HG03469 (cell line): ENCODE measurements around the gene DVL1.
"Not testable (repeated sequence)": the region's sequence is repeated elsewhere in the genome, so short reads cannot be mapped to it uniquely, and the experiment has no call there.

Experiments
- ATAC-seq: cut with Tn5 transposase; IDR thresholded peaks from one replicate; pipeline ENCODE4 v1.9.1; 2021; ENCODE audit warnings: mild to moderate bottlenecking, moderate library complexity, moderate number of reproducible peaks; ENCODE audit not compliant: unreplicated experiment

DVL1 gene

DNA sequence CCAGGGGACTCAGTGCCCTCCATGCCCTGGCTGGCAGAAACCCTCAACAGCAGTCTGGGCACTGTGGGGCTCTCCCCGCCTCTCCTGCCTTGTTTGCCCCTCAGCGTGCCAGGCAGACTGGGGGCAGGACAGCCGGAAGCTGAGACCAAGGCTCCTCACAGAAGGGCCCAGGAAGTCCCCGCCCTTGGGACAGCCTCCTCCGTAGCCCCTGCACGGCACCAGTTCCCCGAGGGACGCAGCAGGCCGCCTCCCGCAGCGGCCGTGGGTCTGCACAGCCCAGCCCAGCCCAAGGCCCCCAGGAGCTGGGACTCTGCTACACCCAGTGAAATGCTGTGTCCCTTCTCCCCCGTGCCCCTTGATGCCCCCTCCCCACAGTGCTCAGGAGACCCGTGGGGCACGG, 21.0 kb downstream of the DVL1 start:
- no peak for ATAC-seq

DNA sequence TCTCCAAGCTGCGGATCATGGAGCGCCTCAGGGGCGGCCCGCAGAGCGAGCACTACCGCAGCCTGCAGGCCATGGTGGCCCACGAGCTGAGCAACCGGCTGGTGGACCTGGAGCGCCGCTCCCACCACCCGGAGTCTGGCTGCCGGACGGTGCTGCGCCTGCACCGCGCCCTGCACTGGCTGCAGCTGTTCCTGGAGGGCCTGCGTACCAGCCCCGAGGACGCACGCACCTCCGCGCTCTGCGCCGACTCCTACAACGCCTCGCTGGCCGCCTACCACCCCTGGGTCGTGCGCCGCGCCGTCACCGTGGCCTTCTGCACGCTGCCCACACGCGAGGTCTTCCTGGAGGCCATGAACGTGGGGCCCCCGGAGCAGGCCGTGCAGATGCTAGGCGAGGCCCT, 21.9 kb downstream of the DVL1 start:
- ATAC-seq: no peak

- no peak for ATAC-seq
Measured at GRCh38 chr1:1326075-1326605, 23.1 kb downstream of the DVL1 start.

- no peak for ATAC-seq
Measured at GRCh38 chr1:1325288-1326074, 23.7 kb downstream of the DVL1 start.

GRCh38 chr1:1324524-1325287, 24.5 kb downstream of the DVL1 start, which contains the start of the genes CPTP and INTS11:
TSS of gene CPTP (plus strand) at chr1:1324802. CDS start at chr1:1326911, 2,109 bp downstream.
TSS of gene INTS11 (minus strand) at chr1:1324660. CDS start at chr1:1324608, 52 bp downstream.
- ATAC-seq: peak; percentile 46

- peak; percentile 10 for ATAC-seq
Measured at GRCh38 chr1:1324084-1324523, 25.1 kb downstream of the DVL1 start.

DNA sequence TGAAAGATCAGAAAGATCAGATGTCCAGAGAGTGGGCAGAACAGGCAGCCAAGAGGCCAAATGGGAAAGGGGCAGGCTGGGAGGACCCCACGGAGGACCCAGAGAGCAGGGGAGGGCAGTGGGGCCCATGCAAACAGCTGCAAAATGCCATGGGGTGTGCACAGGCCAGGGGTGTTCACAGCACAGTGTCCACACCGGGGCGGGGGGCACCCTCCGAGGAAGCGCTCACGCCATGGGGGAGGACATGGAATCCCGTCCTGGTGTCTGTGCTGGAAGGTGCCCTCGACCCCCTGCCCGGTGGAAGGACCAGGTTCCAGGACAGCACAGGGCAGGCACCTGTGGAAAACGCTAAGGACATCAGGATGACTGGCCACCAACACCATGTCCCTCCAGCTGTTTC, 26.3 kb downstream of the DVL1 start:
- no peak for ATAC-seq

- no peak for ATAC-seq
Measured at GRCh38 chr1:1322418-1322817, 26.8 kb downstream of the DVL1 start.

- no peak for ATAC-seq
Measured at GRCh38 chr1:1321477-1321876, 27.7 kb downstream of the DVL1 start.

DNA sequence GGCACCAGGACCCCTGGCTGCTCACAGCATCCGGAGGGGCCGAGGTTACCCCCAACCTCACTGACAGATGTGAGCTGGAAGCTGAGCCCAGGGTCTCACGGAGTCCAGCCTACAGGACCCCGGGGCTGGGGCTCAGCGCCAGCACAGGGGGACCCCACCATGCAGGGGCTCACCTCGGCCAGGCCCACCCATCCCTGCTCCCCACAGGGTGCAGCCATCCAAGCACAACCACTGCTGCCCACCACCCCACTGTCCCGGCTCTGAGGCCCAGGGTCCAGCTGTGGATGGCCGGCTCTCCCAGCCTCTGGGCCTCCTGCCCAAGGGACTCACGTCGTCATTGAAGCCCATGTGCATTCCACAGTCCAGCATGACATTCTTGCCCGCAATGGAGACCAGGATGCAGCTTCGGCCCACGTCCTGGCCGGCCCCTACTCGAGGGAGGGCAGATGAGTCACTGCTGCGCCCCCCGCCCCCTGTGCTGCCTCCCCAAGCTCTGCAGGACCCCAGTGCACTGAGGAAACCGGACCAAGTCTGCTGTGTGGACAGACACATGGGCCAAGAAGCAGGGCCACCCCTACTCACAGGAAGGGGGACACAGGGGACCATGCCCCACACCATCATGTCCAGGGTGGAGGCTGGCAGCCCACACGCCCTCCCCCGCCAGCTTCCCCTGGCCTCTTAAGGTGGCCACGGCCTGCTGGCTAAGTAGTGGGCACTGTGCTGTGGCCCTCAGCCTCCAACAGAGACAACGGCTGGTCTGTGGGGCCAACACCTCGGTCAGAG, 28.4 kb downstream of the DVL1 start:
- ATAC-seq: no peak

- no peak for ATAC-seq
Measured at GRCh38 chr1:1319646-1319941, 29.6 kb downstream of the DVL1 start.

GRCh38 chr1:1318777-1319645, 30.2 kb downstream of the DVL1 start:
- ATAC-seq: no peak

GRCh38 chr1:1318131-1318652, 31.0 kb downstream of the DVL1 start:
- no peak for ATAC-seq

- no peak for ATAC-seq
Measured at GRCh38 chr1:1317420-1317819, 31.8 kb downstream of the DVL1 start.

- ATAC-seq: not testable (repeated sequence)
Measured at GRCh38 chr1:1316199-1316598, 33.0 kb downstream of the DVL1 start.

DNA sequence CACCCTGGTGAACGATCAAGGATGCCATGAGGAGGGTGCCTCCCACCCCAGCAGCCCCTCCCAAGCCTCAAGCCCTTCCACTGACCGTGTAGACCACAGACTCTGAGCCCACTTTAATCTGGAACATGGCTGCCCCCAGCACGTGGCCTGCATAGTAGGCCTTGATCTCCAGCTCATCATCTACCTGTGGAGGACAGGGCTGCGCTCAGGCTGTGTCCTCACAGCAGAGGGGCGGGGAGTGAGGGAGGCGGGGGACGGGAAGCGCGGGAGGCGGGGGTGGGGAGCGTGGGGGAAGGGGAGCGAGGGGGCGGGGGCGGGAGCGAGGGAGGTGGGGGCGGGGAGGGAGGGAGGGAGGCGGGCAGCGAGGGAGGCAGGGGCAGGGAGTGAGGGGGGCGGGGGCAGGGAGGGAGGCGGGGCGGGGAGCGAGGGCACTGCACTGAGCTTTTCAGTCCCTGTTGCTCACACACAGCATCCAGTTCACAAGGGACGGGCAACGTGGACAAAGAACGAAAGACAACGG, 33.7 kb downstream of the DVL1 start:
- ATAC-seq: no peak

DNA sequence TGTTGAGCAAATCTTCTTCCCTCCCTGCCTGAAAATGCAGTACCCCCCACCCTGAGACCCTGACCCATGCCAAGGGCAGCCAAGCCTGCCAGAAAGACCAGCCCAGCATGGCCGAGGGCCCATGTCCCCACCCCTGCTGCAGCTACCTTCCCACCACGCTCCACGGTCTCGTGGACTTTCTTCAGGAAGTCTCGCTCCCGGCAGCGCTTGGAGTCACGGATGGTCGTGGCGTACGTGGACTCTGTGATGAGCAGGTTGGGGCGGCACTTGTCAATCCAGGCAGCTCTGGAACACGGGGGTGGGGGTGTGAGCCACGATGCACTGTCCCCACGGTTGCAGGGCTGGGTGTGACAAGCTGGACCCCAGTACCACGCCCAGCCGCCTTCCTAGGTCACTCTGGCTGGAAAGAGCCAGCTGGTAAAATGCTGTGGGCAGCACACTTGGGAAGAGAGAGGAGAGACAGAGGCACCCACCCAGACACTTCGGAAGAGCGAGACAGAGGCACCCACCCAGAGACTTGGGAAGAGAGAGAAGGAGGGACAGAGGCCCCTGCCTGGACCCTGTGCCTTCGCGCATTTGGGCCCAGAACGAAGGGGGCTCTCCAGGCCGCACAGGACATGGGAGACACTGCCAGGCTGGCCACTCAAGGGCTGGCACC, 34.4 kb downstream of the DVL1 start:
- no peak for ATAC-seq

- no peak for ATAC-seq
Measured at GRCh38 chr1:1314237-1314586, 35.0 kb downstream of the DVL1 start.

DNA sequence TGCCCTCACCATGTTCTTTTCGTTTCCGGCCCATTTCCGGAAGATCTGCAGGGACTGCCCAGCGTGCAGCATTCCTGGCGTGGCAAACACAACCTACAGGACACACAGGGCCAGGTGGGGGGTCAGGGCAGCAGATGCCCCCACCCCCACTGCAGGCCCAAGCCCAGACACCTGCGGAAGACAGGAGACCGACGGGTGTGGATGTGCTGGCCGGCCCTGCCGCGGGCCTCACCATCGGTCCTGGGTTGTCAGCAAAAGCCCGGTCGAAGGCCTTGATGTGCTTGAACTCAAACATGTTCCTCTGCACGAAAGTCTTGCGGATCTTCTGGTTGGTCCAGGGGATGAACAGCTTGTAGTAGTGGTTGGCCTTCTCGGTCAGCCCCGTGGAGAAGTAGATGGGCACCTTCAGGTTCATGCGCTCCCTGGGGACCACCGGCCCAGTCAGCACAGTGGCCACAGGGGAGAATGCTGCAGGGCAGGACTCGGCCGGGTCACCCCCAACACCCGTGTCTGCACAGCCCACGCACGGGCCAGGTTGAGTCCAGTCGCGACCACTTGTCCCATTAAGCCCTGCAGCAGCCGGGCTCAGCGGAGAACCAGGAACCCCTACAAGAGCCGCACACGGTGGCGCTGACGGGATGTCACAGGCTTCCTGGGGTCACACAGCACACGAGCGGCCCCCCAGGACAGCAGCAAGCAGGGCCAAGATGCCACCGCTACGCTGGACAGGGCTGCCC, 35.5 kb downstream of the DVL1 start:
- no peak for ATAC-seq
